TTC549 (cell line): ENCODE data around the gene KIF13A.
"Not testable (repeated sequence)": the region's sequence is repeated elsewhere in the genome, so short reads cannot be mapped to it uniquely, and the experiment has no call there.

Experiments
- FAIRE-seq: peaks from 2 replicates; lab custom pipeline; 2012; peaks lifted over from hg19 to GRCh38; lab: Jason Lieb, UNC

KIF13A gene

GRCh38 chr6:17998442-17998841 lies 11.0 kb upstream of the KIF13A start:
- no peak for FAIRE-seq

- FAIRE-seq, result no peak
These were observed 10.6 kb upstream of the KIF13A start for GRCh38 chr6:17998003-17998402.

GRCh38 chr6:17995414-17995813 lies 8.0 kb upstream of the KIF13A start:
- FAIRE-seq, result no peak

GRCh38 chr6:17994019-17994418 lies 6.6 kb upstream of the KIF13A start:
- FAIRE-seq, result no peak

- no peak for FAIRE-seq
These were observed 1.0 kb upstream of the KIF13A start for GRCh38 chr6:17988422-17988944.

- no peak for FAIRE-seq
These were observed 424 bp upstream of the KIF13A start for GRCh38 chr6:17987697-17988421.

- FAIRE-seq, result no peak
These were observed 584 bp downstream of the KIF13A start for GRCh38 chr6:17986656-17987446.

- FAIRE-seq, result no peak
These were observed 1.3 kb downstream of the KIF13A start for GRCh38 chr6:17985934-17986655.

- FAIRE-seq, result no peak
These were observed 2.4 kb downstream of the KIF13A start for GRCh38 chr6:17984812-17985670.

GRCh38 chr6:17984399-17984798 lies 3.0 kb downstream of the KIF13A start:
- no peak for FAIRE-seq

GRCh38 chr6:17983730-17984129 lies 3.7 kb downstream of the KIF13A start:
- no peak for FAIRE-seq

GRCh38 chr6:17980329-17980728 lies 7.1 kb downstream of the KIF13A start:
- no peak for FAIRE-seq

GRCh38 chr6:17979479-17979878 lies 8.0 kb downstream of the KIF13A start:
- no peak for FAIRE-seq

GRCh38 chr6:17976258-17976657 lies 11.2 kb downstream of the KIF13A start:
- FAIRE-seq, result not testable (repeated sequence)

GRCh38 chr6:17974570-17975368 lies 12.7 kb downstream of the KIF13A start:
- no peak for FAIRE-seq

GRCh38 chr6:17972978-17973622 lies 14.3 kb downstream of the KIF13A start:
- FAIRE-seq, result no peak

GRCh38 chr6:17972074-17972952 lies 15.1 kb downstream of the KIF13A start:
- FAIRE-seq, result no peak

GRCh38 chr6:17971128-17972073 lies 16.0 kb downstream of the KIF13A start:
- FAIRE-seq, result no peak
